CD14-positive monocyte (primary cell): ENCODE results near the gene ELP2. TPM values are rescaled to one million over a fixed set of nuclear protein-coding genes. Genes with fewer than 3 reads are reported as not detected.

Experiments used
- DNase-seq, 3 donors: peaks; one replicate each; pipeline ENCODE4 v3.0.0-alpha.2; 2011 to 2022
- H2AFZ ChIP-seq: 2 replicates; pipeline ENCODE4 v1.6.0; 2012; ENCODE audit warnings: mild to moderate bottlenecking, low read depth, low read length, inconsistent platforms; ENCODE audit not compliant: insufficient read depth, poor library complexity, severe bottlenecking
- H3K27ac ChIP-seq, 2 donors: 1 replicate in 1 of 2; 2 replicates in 1 of 2; pipeline ENCODE4 v1.5.1; 2012 to 2013; ENCODE audit warnings: low read length in 2 of 2, control low read depth in 1 of 2, inconsistent platforms in 1 of 2, low read depth in 1 of 2, mild to moderate bottlenecking in 1 of 2
- H3K27me3 ChIP-seq, 2 donors: one replicate each; pipeline versions ENCODE4 v1.6.0 to v1.6.1; 2011 to 2013; ENCODE audit warnings: low read length in 2 of 2; ENCODE audit not compliant: control insufficient read depth in 2 of 2, insufficient read depth in 2 of 2
- H3K36me3 ChIP-seq, 2 donors: replicated peaks in 1 of 2; 1 replicate in 1 of 2; 2 replicates in 1 of 2; pipeline versions ENCODE4 v1.5.1 to v1.6.1; 2012 to 2013; ENCODE audit warnings: low read length in 2 of 2, control low read depth in 1 of 2, inconsistent platforms in 1 of 2, mild to moderate bottlenecking in 1 of 2; ENCODE audit not compliant: insufficient read depth in 2 of 2, control insufficient read depth in 1 of 2
- H3K4me1 ChIP-seq, 2 donors: 1 replicate in 1 of 2; 2 replicates in 1 of 2; pipeline versions ENCODE4 v1.5.1 to v1.6.1; 2012 to 2013; ENCODE audit warnings: low read length in 2 of 2, control low read depth in 1 of 2, inconsistent platforms in 1 of 2, mild to moderate bottlenecking in 1 of 2, moderate library complexity in 1 of 2; ENCODE audit not compliant: insufficient read depth in 2 of 2, control insufficient read depth in 1 of 2
- H3K4me2 ChIP-seq: replicated peaks from 2 replicates; pipeline ENCODE3; 2012; ENCODE audit warnings: low read length, moderate library complexity, mild to moderate bottlenecking; ENCODE audit not compliant: poor library complexity, severe bottlenecking; ENCODE audit errors: extremely low read depth
- H3K4me3 ChIP-seq, 3 experiments: fragments of 200-600 bp in 1 of 3; sonication (generic) in 1 of 3; replicated peaks in 1 of 3; 1 replicate in 2 of 3; 2 replicates in 1 of 3; pipeline ENCODE4 v1.5.1; 2011 to 2013; ENCODE audit warnings: low read length in 3 of 3, mild to moderate bottlenecking in 3 of 3, control low read depth in 2 of 3, low read depth in 2 of 3, inconsistent platforms in 1 of 3, moderate library complexity in 1 of 3
- H3K79me2 ChIP-seq: 2 replicates; pipeline ENCODE4 v1.6.0; 2012; ENCODE audit warnings: mild to moderate bottlenecking, control low read depth, inconsistent platforms, low read length, moderate library complexity; ENCODE audit not compliant: insufficient read depth
- H3K9ac ChIP-seq: 2 replicates; pipeline ENCODE4 v1.6.0; 2017; ENCODE audit warnings: low read length, mild to moderate bottlenecking; ENCODE audit not compliant: insufficient read depth, poor library complexity, severe bottlenecking
- H3K9me3 ChIP-seq, 2 donors: replicated peaks in 1 of 2; 1 replicate in 1 of 2; 2 replicates in 1 of 2; pipeline versions ENCODE4 v1.5.1 to v1.6.1; 2012 to 2013; ENCODE audit warnings: low read length in 2 of 2, control low read depth in 1 of 2; ENCODE audit not compliant: control insufficient read depth in 1 of 2, insufficient read depth in 1 of 2
- H4K20me1 ChIP-seq: 2 replicates; pipeline ENCODE4 v1.6.0; 2012; ENCODE audit warnings: mild to moderate bottlenecking, low read length, control low read depth, moderate library complexity; ENCODE audit not compliant: insufficient read depth
- H3K27ac Mint-ChIP-seq, 7 donors: one replicate each; pipeline ENCODE4 v1.8.0; 2020; ENCODE audit warnings: mild to moderate bottlenecking in 7 of 7, mixed read lengths in 7 of 7, moderate library complexity in 6 of 7, inconsistent platforms in 2 of 7
- H3K27me3 Mint-ChIP-seq, 3 donors: one replicate each; pipeline ENCODE4 v1.8.0; 2021 to 2022; ENCODE audit warnings: low read depth in 3 of 3, mild to moderate bottlenecking in 3 of 3, mixed read lengths in 3 of 3, moderate library complexity in 3 of 3, inconsistent platforms in 1 of 3
- H3K36me3 Mint-ChIP-seq, 2 donors: one replicate each; pipeline ENCODE4 v1.8.0; 2020; ENCODE audit warnings: mixed read lengths in 2 of 2, inconsistent platforms in 1 of 2, mild to moderate bottlenecking in 1 of 2
- H3K4me1 Mint-ChIP-seq: one replicate; pipeline ENCODE4 v1.8.0; 2020; ENCODE audit warnings: mild to moderate bottlenecking, mixed read lengths
- H3K4me3 Mint-ChIP-seq, 2 donors: one replicate each; pipeline ENCODE4 v1.8.0; 2020; ENCODE audit warnings: mild to moderate bottlenecking in 2 of 2, mixed read lengths in 2 of 2, moderate library complexity in 1 of 2
- H3K9me3 Mint-ChIP-seq, 7 donors: one replicate each; pipeline ENCODE4 v1.8.0; 2020 to 2022; ENCODE audit warnings: mixed read lengths in 7 of 7, mild to moderate bottlenecking in 6 of 7, moderate library complexity in 6 of 7, inconsistent platforms in 2 of 7
- CTCF ChIP-seq: fragments of 200-600 bp; IDR thresholded peaks from one replicate; pipeline ENCODE4 v1.8.0; 2022; ENCODE audit warnings: antibody characterized with exemption, mild to moderate bottlenecking
- WGBS: methylation state at CpG from one replicate; pipeline ENCODE4 v1.1.5; 2013; ENCODE audit warnings: missing lambda C conversion rate; ENCODE audit not compliant: insufficient coverage; 5-methylcytosine and 5-hydroxymethylcytosine counted together
- intact Hi-C, 2 donors: fragments of 100-400 bp; cut with micrococcal nuclease; formaldehyde crosslinking; loops; one replicate each; pipeline versions ENCODE4 v1.15.0 to v1.15.1; 2023
- polyA plus RNA-seq, 3 donors: library from polyadenylated mRNA; depleted of rRNA in 1 of 3; unstranded in 2 of 3; stranded (reverse) in 1 of 3; fragments of 300-500 nt in 2 of 3; fragments of >200 nt in 1 of 3; fragmentation: Illumina TruSeq in 2 of 3; gene quantifications; 1 replicate in 2 of 3; 2 replicates in 1 of 3; pipeline ENCODE4 v1.2.3, GENCODE V29; 2012 to 2021

Gene ELP2
- polyA plus RNA-seq, 3 donors: 24.8 to 52.5 (median 27.1) TPM

GRCh38 chr18:36200354-36200771 is 70.7 kb downstream of the ELP2 start:
- intact Hi-C loops: no loop called here
- no peaks in the 10 kb centered on the region for H3K79me2 ChIP-seq
- no peaks in the 10 kb centered on the region for H3K9me3 ChIP-seq
- H3K27ac Mint-ChIP-seq: no peak overlapping the region
- no peak overlapping the region for H3K4me3 Mint-ChIP-seq
- DNase-seq: no peak
- no peak overlapping the region for H3K4me3 ChIP-seq
- no peaks in the 10 kb centered on the region for H4K20me1 ChIP-seq
- no peak overlapping the region for H3K4me2 ChIP-seq
- H3K27me3 ChIP-seq: no peaks in the 10 kb centered on the region
- H3K36me3 Mint-ChIP-seq: no peaks in the 10 kb centered on the region
- no peaks in the 10 kb centered on the region for H3K4me1 Mint-ChIP-seq
- no peak overlapping the region for H3K27ac ChIP-seq
- peaks cover 2 to 7% (median 4%) of the 10 kb centered on the region in 3 donors for H3K27me3 Mint-ChIP-seq
- H3K9me3 Mint-ChIP-seq: peaks cover 0 to 12% (median 2%) of the 10 kb centered on the region in 7 donors
- no peak overlapping the region for H3K9ac ChIP-seq
- H3K36me3 ChIP-seq: no peaks in the 10 kb centered on the region
- H2AFZ ChIP-seq: no peak overlapping the region
- H3K4me1 ChIP-seq: no peaks in the 10 kb centered on the region
- no peak for TF ChIP-seq CTCF

- Histone ChIP-seq H3K4me3 (no peak overlapping the region), H3K27me3 (no peaks in the 10 kb centered on the region), H3K9ac (no peak overlapping the region), H3K79me2 (no peaks in the 10 kb centered on the region), H3K4me1 (no peaks in the 10 kb centered on the region), H3K9me3 (no peaks in the 10 kb centered on the region), H3K27ac (no peak overlapping the region), H2AFZ (no peak overlapping the region), H3K4me2 (no peak overlapping the region), H4K20me1 (no peaks in the 10 kb centered on the region), H3K36me3 (no peaks in the 10 kb centered on the region)
- no CpG with 5 or more reads among the region's 2 CpGs for WGBS
- Mint-ChIP-seq H3K4me3 (no peak overlapping the region), H3K27me3 (peaks cover 0 to 2% (median 2%) of the 10 kb centered on the region in 3 donors), H3K36me3 (no peaks in the 10 kb centered on the region), H3K27ac (no peak overlapping the region), H3K4me1 (no peaks in the 10 kb centered on the region), H3K9me3 (peaks cover 0 to 12% (median 2%) of the 10 kb centered on the region in 7 donors)
- TF ChIP-seq CTCF: no peak
- intact Hi-C loops: no loop called here
- no peak for DNase-seq
Measured at GRCh38 chr18:36201765-36202164, 72.1 kb downstream of the ELP2 start.
